GM18498 (cell line): ENCODE results near the gene PASK.

Source experiments
- ATAC-seq: cut with Tn5 transposase; IDR thresholded peaks from one replicate; pipeline ENCODE4 v1.9.1; 2021; ENCODE audit warnings: mild to moderate bottlenecking, moderate library complexity; ENCODE audit not compliant: unreplicated experiment

PASK gene

GRCh38 chr2:241180495-241180894 lies 31.2 kb upstream of the PASK start:
- ATAC-seq = no peak

- ATAC-seq = no peak
Measured at GRCh38 chr2:241179899-241180298, 30.6 kb upstream of the PASK start.

- ATAC-seq = no peak
Measured at GRCh38 chr2:241178961-241179360, 29.7 kb upstream of the PASK start.

- ATAC-seq = no peak
Measured at GRCh38 chr2:241177526-241178334, 28.5 kb upstream of the PASK start.

GRCh38 chr2:241173557-241173956 lies 24.3 kb upstream of the PASK start:
- ATAC-seq = no peak

- no peak for ATAC-seq
Measured at GRCh38 chr2:241168366-241168765, 19.1 kb upstream of the PASK start.

- no peak for ATAC-seq
Measured at GRCh38 chr2:241163601-241164118, 14.4 kb upstream of the PASK start.

GRCh38 chr2:241161646-241162281 lies 12.5 kb upstream of the PASK start:
- no peak for ATAC-seq

GRCh38 chr2:241160318-241160717 lies 11.0 kb upstream of the PASK start:
- no peak for ATAC-seq

GRCh38 chr2:241159116-241159515 lies 9.8 kb upstream of the PASK start:
- ATAC-seq = no peak

- ATAC-seq = no peak
Measured at GRCh38 chr2:241158546-241158900, 9.3 kb upstream of the PASK start.

GRCh38 chr2:241157841-241158545 lies 8.7 kb upstream of the PASK start:
- ATAC-seq = no peak

GRCh38 chr2:241156971-241157441 lies 7.7 kb upstream of the PASK start:
- ATAC-seq = no peak

- no peak for ATAC-seq
Measured at GRCh38 chr2:241155936-241156335, 6.7 kb upstream of the PASK start.

GRCh38 chr2:241154915-241155314 lies 5.6 kb upstream of the PASK start:
- ATAC-seq = no peak

GRCh38 chr2:241153616-241154015 lies 4.3 kb upstream of the PASK start:
- no peak for ATAC-seq

GRCh38 chr2:241151934-241152660 lies 2.8 kb upstream of the PASK start:
- no peak for ATAC-seq

- ATAC-seq = no peak
Measured at GRCh38 chr2:241150660-241151530, 1.6 kb upstream of the PASK start.

GRCh38 chr2:241149925-241150659 lies 820 bp upstream of the PASK start, which contains the start of gene PPP1R7:
PPP1R7 (plus strand) TSS chr2:241150467; CDS start chr2:241150496, 29 bp downstream.
- peak; percentile 75 for ATAC-seq
